Measurements from ENCODE around the gene LUC7L2. TPM values are rescaled to one million over a fixed set of nuclear protein-coding genes. Genes with fewer than 3 reads are reported as not detected.

Gene LUC7L2
- total and polyA plus RNA-seq, 9 of the 15 experiments (the other 6 are each of a cell fraction or from before 2014, with no cell fraction given) = 56.1 to 207 (median 141) TPM

DNA sequence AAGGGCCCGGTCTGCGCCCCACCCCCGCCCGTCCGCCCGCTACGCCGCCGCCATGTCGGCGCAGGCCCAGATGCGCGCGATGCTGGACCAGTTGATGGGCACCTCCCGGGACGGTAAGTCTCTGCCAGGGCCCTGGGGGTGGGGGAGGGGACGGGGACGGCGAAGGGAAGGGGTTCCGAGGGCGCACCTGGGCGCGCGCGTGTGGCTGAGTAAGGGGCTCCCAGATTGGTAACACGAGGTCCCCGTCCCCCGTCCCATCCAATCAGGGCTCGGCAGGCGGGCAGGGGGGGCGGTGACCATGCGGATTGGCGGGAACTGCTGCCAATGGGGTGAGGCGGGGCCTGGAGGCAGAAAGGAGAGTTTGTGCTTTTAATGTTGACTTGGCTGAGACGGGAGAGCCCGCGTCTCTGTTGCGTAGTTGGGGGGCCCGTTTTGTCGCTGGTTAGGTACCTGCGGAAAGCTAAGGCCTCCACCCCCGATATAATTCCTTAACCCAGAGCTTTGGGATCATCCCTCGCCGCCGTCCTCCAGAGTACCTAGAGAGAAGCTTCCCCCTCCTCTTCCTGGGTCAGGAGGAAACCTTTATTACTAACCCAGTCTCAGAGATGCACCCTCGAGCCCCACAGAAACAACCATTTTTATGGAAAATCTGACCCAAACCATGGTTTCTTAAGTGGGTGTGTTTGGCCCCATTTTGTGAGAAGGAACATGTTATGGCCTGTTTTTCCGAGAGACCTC is 685 bp downstream of the LUC7L2 start (continued):
- TF ChIP-seq SMARCA4 (IDR thresholded peaks at IDR 0.05) = peak; percentile 29; the same call in 1 of the 2 replicates
- TF ChIP-seq, protein P1, sequence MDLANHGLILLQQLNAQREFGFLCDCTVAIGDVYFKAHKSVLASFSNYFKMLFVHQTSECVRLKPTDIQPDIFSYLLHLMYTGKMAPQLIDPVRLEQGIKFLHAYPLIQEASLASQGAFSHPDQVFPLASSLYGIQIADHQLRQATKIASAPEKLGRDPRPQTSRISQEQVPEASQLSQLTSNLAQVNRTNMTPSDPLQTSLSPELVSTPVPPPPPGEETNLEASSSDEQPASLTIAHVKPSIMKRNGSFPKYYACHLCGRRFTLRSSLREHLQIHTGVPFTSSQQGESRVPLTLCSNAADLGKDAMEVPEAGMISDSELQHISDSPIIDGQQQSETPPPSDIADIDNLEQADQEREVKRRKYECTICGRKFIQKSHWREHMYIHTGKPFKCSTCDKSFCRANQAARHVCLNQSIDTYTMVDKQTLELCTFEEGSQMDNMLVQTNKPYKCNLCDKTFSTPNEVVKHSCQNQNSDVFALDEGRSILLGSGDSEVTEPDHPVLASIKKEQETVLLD (IDR thresholded peaks at IDR 0.05) = no peak
- TF ChIP-seq, protein P2, sequence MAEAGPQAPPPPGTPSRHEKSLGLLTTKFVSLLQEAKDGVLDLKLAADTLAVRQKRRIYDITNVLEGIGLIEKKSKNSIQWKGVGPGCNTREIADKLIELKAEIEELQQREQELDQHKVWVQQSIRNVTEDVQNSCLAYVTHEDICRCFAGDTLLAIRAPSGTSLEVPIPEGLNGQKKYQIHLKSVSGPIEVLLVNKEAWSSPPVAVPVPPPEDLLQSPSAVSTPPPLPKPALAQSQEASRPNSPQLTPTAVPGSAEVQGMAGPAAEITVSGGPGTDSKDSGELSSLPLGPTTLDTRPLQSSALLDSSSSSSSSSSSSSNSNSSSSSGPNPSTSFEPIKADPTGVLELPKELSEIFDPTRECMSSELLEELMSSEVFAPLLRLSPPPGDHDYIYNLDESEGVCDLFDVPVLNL (CRISPR knock-in tag; IDR thresholded peaks at IDR 0.05; ENCODE audit: low read depth) = 0 out of 2 replicates have a peak, but pooled peaks have one; percentile 15
- TF ChIP-seq E2F3 (CRISPR knock-in tag; IDR thresholded peaks at IDR 0.05) = no peak
- TF ChIP-seq, protein P3, sequence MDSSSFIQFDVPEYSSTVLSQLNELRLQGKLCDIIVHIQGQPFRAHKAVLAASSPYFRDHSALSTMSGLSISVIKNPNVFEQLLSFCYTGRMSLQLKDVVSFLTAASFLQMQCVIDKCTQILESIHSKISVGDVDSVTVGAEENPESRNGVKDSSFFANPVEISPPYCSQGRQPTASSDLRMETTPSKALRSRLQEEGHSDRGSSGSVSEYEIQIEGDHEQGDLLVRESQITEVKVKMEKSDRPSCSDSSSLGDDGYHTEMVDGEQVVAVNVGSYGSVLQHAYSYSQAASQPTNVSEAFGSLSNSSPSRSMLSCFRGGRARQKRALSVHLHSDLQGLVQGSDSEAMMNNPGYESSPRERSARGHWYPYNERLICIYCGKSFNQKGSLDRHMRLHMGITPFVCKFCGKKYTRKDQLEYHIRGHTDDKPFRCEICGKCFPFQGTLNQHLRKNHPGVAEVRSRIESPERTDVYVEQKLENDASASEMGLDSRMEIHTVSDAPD (CRISPR knock-in tag; IDR thresholded peaks at IDR 0.05) = no peak
- TF ChIP-seq STAG1 (CRISPR knock-in tag; IDR thresholded peaks at IDR 0.05; ENCODE audit: borderline replicate concordance) = no peak
- no peak for TF ChIP-seq ZNF184 (CRISPR knock-in tag; IDR thresholded peaks at IDR 0.05)
- TF ChIP-seq RB1 (IDR thresholded peaks at IDR 0.05; ENCODE audit: low read depth) = peak; percentile 91
- TF ChIP-seq, protein P4, sequence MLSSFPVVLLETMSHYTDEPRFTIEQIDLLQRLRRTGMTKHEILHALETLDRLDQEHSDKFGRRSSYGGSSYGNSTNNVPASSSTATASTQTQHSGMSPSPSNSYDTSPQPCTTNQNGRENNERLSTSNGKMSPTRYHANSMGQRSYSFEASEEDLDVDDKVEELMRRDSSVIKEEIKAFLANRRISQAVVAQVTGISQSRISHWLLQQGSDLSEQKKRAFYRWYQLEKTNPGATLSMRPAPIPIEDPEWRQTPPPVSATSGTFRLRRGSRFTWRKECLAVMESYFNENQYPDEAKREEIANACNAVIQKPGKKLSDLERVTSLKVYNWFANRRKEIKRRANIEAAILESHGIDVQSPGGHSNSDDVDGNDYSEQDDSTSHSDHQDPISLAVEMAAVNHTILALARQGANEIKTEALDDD (IDR thresholded peaks at IDR 0.05) = peak; percentile 27; the same call in 1 of the 2 replicates
- TF ChIP-seq SMAD2 (IDR thresholded peaks at IDR 0.05; ENCODE audit: low read depth, low read length) = no peak
- TF ChIP-seq ZBED1 (IDR thresholded peaks at IDR 0.05) = peak; percentile 6; the same call in 1 of the 2 replicates
- TF ChIP-seq TARDBP (IDR thresholded peaks at IDR 0.05) = no peak
- no peak for TF ChIP-seq ZZZ3 (IDR thresholded peaks at IDR 0.05)
- TF ChIP-seq BCL6 (CRISPR knock-in tag; IDR thresholded peaks at IDR 0.05) = no peak
- no peak for TF ChIP-seq PRMT5 (CRISPR knock-in tag; IDR thresholded peaks at IDR 0.05)
- TF ChIP-seq RBM14 (IDR thresholded peaks at IDR 0.05; ENCODE audit: borderline replicate concordance, insufficient read depth, low read depth, low read length) = peak; percentile 8; the same call in 1 of the 2 replicates
- no peak for TF ChIP-seq POLR2AphosphoS2 (IDR thresholded peaks at IDR 0.05; ENCODE audit: low read length)
- no peak; the same call in none of the 2 replicates for TF ChIP-seq CXXC5 (CRISPR knock-in tag; IDR thresholded peaks at IDR 0.05)
- TF ChIP-seq CBFA2T3 (IDR thresholded peaks at IDR 0.05) = no peak
- peak; percentile 52; the same call in 1 of the 2 replicates for TF ChIP-seq TAF7 (tag; IDR thresholded peaks at IDR 0.05)
- TF ChIP-seq SUPT5H (IDR thresholded peaks at IDR 0.05) = peak; percentile 22
- TF ChIP-seq, protein P5, sequence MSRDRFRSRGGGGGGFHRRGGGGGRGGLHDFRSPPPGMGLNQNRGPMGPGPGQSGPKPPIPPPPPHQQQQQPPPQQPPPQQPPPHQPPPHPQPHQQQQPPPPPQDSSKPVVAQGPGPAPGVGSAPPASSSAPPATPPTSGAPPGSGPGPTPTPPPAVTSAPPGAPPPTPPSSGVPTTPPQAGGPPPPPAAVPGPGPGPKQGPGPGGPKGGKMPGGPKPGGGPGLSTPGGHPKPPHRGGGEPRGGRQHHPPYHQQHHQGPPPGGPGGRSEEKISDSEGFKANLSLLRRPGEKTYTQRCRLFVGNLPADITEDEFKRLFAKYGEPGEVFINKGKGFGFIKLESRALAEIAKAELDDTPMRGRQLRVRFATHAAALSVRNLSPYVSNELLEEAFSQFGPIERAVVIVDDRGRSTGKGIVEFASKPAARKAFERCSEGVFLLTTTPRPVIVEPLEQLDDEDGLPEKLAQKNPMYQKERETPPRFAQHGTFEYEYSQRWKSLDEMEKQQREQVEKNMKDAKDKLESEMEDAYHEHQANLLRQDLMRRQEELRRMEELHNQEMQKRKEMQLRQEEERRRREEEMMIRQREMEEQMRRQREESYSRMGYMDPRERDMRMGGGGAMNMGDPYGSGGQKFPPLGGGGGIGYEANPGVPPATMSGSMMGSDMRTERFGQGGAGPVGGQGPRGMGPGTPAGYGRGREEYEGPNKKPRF (IDR thresholded peaks at IDR 0.05; ENCODE audit: low read depth, low read length) = no peak
- TF ChIP-seq NONO (IDR thresholded peaks at IDR 0.05; ENCODE audit: low read depth in 2 of 2, low read length in 1 of 2) = no peak
- TF ChIP-seq ZNF263 (CRISPR knock-in tag; IDR thresholded peaks at IDR 0.05; ENCODE audit: borderline replicate concordance) = peak; percentile 50; the same call in 1 of the 2 replicates
